Loucy (cell line): ENCODE data around the gene PALLD.

Experiments
- H2AFZ ChIP-seq: fragments of 200-600 bp; sonication (generic); 2 replicates; pipeline ENCODE4 v1.6.0; 2016; ENCODE audit warnings: antibody characterized with exemption, mild to moderate bottlenecking, low read length, moderate library complexity
- H3F3A ChIP-seq: fragments of 200-600 bp; 2 replicates; pipeline ENCODE4 v1.6.0; 2016; ENCODE audit warnings: antibody characterized with exemption, low read depth, mild to moderate bottlenecking
- H3K27me3 ChIP-seq: fragments of 200-600 bp; sonication (generic); 2 replicates; pipeline ENCODE4 v1.6.1; 2014; ENCODE audit warnings: low read length, mild to moderate bottlenecking; ENCODE audit not compliant: insufficient read depth, poor library complexity, severe bottlenecking
- H3K36me3 ChIP-seq: fragments of 200-600 bp; sonication (generic); 2 replicates; pipeline ENCODE4 v1.6.1; 2016; ENCODE audit warnings: low read length; ENCODE audit not compliant: insufficient read depth
- H3K4me1 ChIP-seq: fragments of 200-600 bp; sonication (generic); 2 replicates; pipeline ENCODE4 v1.5.1; 2014; ENCODE audit warnings: low read length, mild to moderate bottlenecking; ENCODE audit not compliant: insufficient read depth, poor library complexity, severe bottlenecking
- H3K4me2 ChIP-seq: fragments of 200-600 bp; sonication (generic); 2 replicates; pipeline ENCODE4 v1.6.0; 2014; ENCODE audit warnings: antibody characterized with exemption, low read length, low read depth, mild to moderate bottlenecking; ENCODE audit not compliant: poor library complexity, severe bottlenecking
- H3K4me3 ChIP-seq: fragments of 200-600 bp; sonication (generic); 2 replicates; pipeline ENCODE4 v1.5.1; 2014; ENCODE audit warnings: low read length, mild to moderate bottlenecking, mixed read lengths; ENCODE audit not compliant: poor library complexity, severe bottlenecking
- H3K79me2 ChIP-seq: fragments of 200-600 bp; sonication (generic); 2 replicates; pipeline ENCODE4 v1.6.1; 2014; ENCODE audit warnings: low read length; ENCODE audit not compliant: insufficient read depth
- H3K9ac ChIP-seq: fragments of 200-600 bp; sonication (generic); 2 replicates; pipeline ENCODE4 v1.6.0; 2014; ENCODE audit warnings: mild to moderate bottlenecking, low read depth, low read length, moderate library complexity; ENCODE audit not compliant: poor library complexity, severe bottlenecking
- H3K9me2 ChIP-seq: fragments of 200-600 bp; sonication (generic); replicated peaks from 2 replicates; pipeline ENCODE4 v1.6.1; 2016; ENCODE audit warnings: low read depth, low read length, mixed read lengths
- H3K9me3 ChIP-seq: fragments of 200-600 bp; sonication (generic); 2 replicates; pipeline ENCODE4 v1.6.1; 2014; ENCODE audit warnings: mild to moderate bottlenecking, antibody characterized with exemption, low read length, low read depth; ENCODE audit not compliant: insufficient read depth
- H4K20me1 ChIP-seq: fragments of 200-600 bp; sonication (generic); 2 replicates; pipeline ENCODE4 v1.6.0; 2014; ENCODE audit warnings: antibody characterized with exemption, low read length, mild to moderate bottlenecking; ENCODE audit not compliant: insufficient read depth, poor library complexity, severe bottlenecking
- EZH2phosphoT487 ChIP-seq: fragments of 200-600 bp; IDR thresholded peaks from 2 replicates; pipeline ENCODE4 v1.6.1; 2018; ENCODE audit warnings: antibody characterized with exemption, mild to moderate bottlenecking, moderate library complexity, borderline replicate concordance
- TF ChIP-seq, protein P1 (sequence below): fragments of 200-600 bp; sonication (generic); conservative IDR thresholded peaks from 2 replicates; pipeline ENCODE4 v1.5.1; 2014; ENCODE audit warnings: mild to moderate bottlenecking, antibody characterized with exemption, low read length

Gene PALLD

GRCh38 chr4:168633064-168633463, 136.2 kb downstream of the PALLD start:
- no peak overlapping the region for H3K4me2 ChIP-seq
- H3K27me3 ChIP-seq = peaks cover 26% of the 10 kb centered on the region
- H3K9me3 ChIP-seq = no peaks in the 10 kb centered on the region
- H3K9me2 ChIP-seq = no peaks in the 10 kb centered on the region
- H3K4me3 ChIP-seq = no peak overlapping the region
- no peaks in the 10 kb centered on the region for H3K36me3 ChIP-seq
- no peak overlapping the region for H3K9ac ChIP-seq
- H4K20me1 ChIP-seq = no peaks in the 10 kb centered on the region
- peaks cover 6% of the 10 kb centered on the region for H3K4me1 ChIP-seq
- no peaks in the 10 kb centered on the region for H3K79me2 ChIP-seq
- no peak for TF ChIP-seq EZH2phosphoT487
- TF ChIP-seq, protein P1, sequence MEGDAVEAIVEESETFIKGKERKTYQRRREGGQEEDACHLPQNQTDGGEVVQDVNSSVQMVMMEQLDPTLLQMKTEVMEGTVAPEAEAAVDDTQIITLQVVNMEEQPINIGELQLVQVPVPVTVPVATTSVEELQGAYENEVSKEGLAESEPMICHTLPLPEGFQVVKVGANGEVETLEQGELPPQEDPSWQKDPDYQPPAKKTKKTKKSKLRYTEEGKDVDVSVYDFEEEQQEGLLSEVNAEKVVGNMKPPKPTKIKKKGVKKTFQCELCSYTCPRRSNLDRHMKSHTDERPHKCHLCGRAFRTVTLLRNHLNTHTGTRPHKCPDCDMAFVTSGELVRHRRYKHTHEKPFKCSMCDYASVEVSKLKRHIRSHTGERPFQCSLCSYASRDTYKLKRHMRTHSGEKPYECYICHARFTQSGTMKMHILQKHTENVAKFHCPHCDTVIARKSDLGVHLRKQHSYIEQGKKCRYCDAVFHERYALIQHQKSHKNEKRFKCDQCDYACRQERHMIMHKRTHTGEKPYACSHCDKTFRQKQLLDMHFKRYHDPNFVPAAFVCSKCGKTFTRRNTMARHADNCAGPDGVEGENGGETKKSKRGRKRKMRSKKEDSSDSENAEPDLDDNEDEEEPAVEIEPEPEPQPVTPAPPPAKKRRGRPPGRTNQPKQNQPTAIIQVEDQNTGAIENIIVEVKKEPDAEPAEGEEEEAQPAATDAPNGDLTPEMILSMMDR = no peak
- H3F3A ChIP-seq = no peaks in the 10 kb centered on the region
- H2AFZ ChIP-seq = no peak overlapping the region

DNA sequence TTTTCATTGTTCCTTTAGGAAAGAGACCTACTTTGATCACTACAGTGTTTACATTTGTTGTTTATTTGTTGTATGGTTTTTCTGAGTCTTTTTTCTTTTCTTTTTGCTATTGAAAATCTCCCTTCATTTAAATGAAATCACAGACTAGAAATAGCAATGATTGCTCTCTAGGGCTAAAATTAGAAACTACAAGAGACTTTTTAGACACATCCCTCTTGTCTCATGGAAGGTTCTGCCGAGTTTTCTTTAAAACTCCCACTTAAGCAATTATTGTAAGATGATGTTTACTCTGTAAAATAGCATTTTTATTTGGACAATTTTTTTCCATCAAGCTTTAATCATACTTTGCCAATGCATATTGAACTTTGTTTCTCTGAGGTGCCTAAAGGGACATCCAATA, 136.6 kb downstream of the PALLD start:
- H3K36me3 ChIP-seq = no peaks in the 10 kb centered on the region
- no peaks in the 10 kb centered on the region for H4K20me1 ChIP-seq
- no peaks in the 10 kb centered on the region for H3K79me2 ChIP-seq
- no peak overlapping the region for H3K4me3 ChIP-seq
- peaks cover 6% of the 10 kb centered on the region for H3K4me1 ChIP-seq
- no peak for TF ChIP-seq EZH2phosphoT487
- TF ChIP-seq, protein P1 = no peak
- no peaks in the 10 kb centered on the region for H3K9me3 ChIP-seq
- no peaks in the 10 kb centered on the region for H3F3A ChIP-seq
- no peaks in the 10 kb centered on the region for H3K9me2 ChIP-seq
- H3K9ac ChIP-seq = no peak overlapping the region
- peaks cover 26% of the 10 kb centered on the region for H3K27me3 ChIP-seq
- no peak overlapping the region for H2AFZ ChIP-seq
- H3K4me2 ChIP-seq = no peak overlapping the region

GRCh38 chr4:168634276-168634802, 137.5 kb downstream of the PALLD start:
- H3K4me2 ChIP-seq = peak overlapping the region; percentile 26
- H3K36me3 ChIP-seq = no peaks in the 10 kb centered on the region
- H2AFZ ChIP-seq = no peak overlapping the region
- peaks cover 6% of the 10 kb centered on the region for H3K4me1 ChIP-seq
- H3K79me2 ChIP-seq = no peaks in the 10 kb centered on the region
- no peak overlapping the region for H3K4me3 ChIP-seq
- no peaks in the 10 kb centered on the region for H3F3A ChIP-seq
- H3K9me2 ChIP-seq = no peaks in the 10 kb centered on the region
- H3K9me3 ChIP-seq = no peaks in the 10 kb centered on the region
- TF ChIP-seq, protein P1 = no peak
- TF ChIP-seq EZH2phosphoT487 = no peak
- H3K9ac ChIP-seq = no peak overlapping the region
- no peaks in the 10 kb centered on the region for H4K20me1 ChIP-seq
- peaks cover 26% of the 10 kb centered on the region for H3K27me3 ChIP-seq
